PC-9 (cell line): ENCODE measurements around the gene COL4A5. TPM values are rescaled to one million over a fixed set of nuclear protein-coding genes. Genes with fewer than 3 reads are reported as not detected.

Experiments used
- BruUV-seq: library from RNA; stranded (reverse); fragments of 400-500 nt; replicated peaks from 2 replicates; lab custom pipeline; 2021; lab: Mats Ljungman, UMichigan
- CTCF ChIA-PET: fragments of 300-600 bp; sonication (Branson Sonifier 250); formaldehyde crosslinking; loops from one replicate; lab custom pipeline; 2022; ENCODE audit warnings: antibody characterized with exemption; lab: Charles Lee
- POLR2A ChIA-PET: fragments of 300-600 bp; sonication (Branson Sonifier 250); formaldehyde crosslinking; loops from one replicate; lab custom pipeline; 2022; ENCODE audit warnings: antibody characterized with exemption; ENCODE audit not compliant: unreplicated experiment; lab: Charles Lee
- DNase-seq, 2 experiments: peaks; one replicate each; pipeline versions ENCODE4 v3.0.0 to v3.0.0-alpha.2; 2015 to 2022; ENCODE audit warnings: mixed read lengths in 1 of 2
- H2AFZ ChIP-seq: fragments of 200-600 bp; sonication (generic); 2 replicates; pipeline ENCODE4 v1.8.1; 2017; ENCODE audit warnings: antibody characterized with exemption
- H3F3A ChIP-seq: fragments of 200-600 bp; sonication (generic); 2 replicates; pipeline ENCODE4 v1.8.1; 2017; ENCODE audit warnings: antibody characterized with exemption, mild to moderate bottlenecking, low read depth; ENCODE audit not compliant: insufficient read depth
- H3K27ac ChIP-seq: fragments of 200-600 bp; sonication (generic); 2 replicates; pipeline ENCODE4 v1.6.1; 2016; ENCODE audit warnings: mixed run types
- H3K27me3 ChIP-seq: fragments of 200-600 bp; sonication (generic); 2 replicates; pipeline ENCODE4 v1.6.1; 2016; ENCODE audit warnings: low read depth, mixed run types; ENCODE audit not compliant: insufficient read depth
- H3K36me3 ChIP-seq: fragments of 200-600 bp; sonication (generic); 2 replicates; pipeline ENCODE4 v1.6.1; 2016; ENCODE audit warnings: low read depth, mixed run types
- H3K4me1 ChIP-seq: fragments of 200-600 bp; sonication (generic); replicated peaks from 2 replicates; pipeline ENCODE4 v1.6.1; 2016; ENCODE audit warnings: mixed run types; ENCODE audit not compliant: insufficient read depth
- H3K4me2 ChIP-seq: fragments of 200-600 bp; sonication (generic); 2 replicates; pipeline ENCODE4 v1.6.1; 2017; ENCODE audit warnings: mixed run types
- H3K4me3 ChIP-seq: fragments of 200-600 bp; sonication (generic); 2 replicates; pipeline ENCODE4 v1.6.1; 2016; ENCODE audit warnings: mixed run types
- H3K79me2 ChIP-seq: fragments of 200-600 bp; sonication (generic); 2 replicates; pipeline ENCODE4 v1.6.1; 2017; ENCODE audit warnings: low read depth, mixed run types
- H3K9me2 ChIP-seq: fragments of 200-600 bp; sonication (generic); 2 replicates; pipeline ENCODE4 v1.8.1; 2017; ENCODE audit warnings: mild to moderate bottlenecking; ENCODE audit not compliant: insufficient read depth
- H3K9me3 ChIP-seq: fragments of 200-600 bp; sonication (generic); 2 replicates; pipeline ENCODE4 v1.8.1; 2016; ENCODE audit warnings: low read depth; ENCODE audit not compliant: insufficient read depth
- H4K20me1 ChIP-seq: fragments of 200-600 bp; sonication (generic); 2 replicates; pipeline ENCODE4 v1.8.1; 2017; ENCODE audit not compliant: insufficient read depth
- EZH2 ChIP-seq: fragments of 200-600 bp; sonication (generic); IDR thresholded peaks from 2 replicates; pipeline ENCODE4 v1.8.0; 2017; ENCODE audit warnings: antibody characterized with exemption, low read depth
- intact Hi-C: fragments of 100-400 bp; cut with micrococcal nuclease; formaldehyde crosslinking; loops from one replicate; pipeline ENCODE4 v1.10.0; 2022; ENCODE audit not compliant: unreplicated experiment
- total RNA-seq: library from RNA; stranded (reverse); gene quantifications from 2 replicates; pipeline ENCODE4 v1.2.3, GENCODE V29; 2021
- TF ChIP-seq, protein P1 (sequence below): fragments of 200-600 bp; sonication (generic); conservative IDR thresholded peaks from 2 replicates; pipeline ENCODE4 v1.6.1; 2017; ENCODE audit warnings: mixed run types, antibody characterized with exemption, mild to moderate bottlenecking, moderate library complexity

Gene COL4A5
- total RNA-seq, 1 experiment from 2014 or later: 82.3 TPM

DNA sequence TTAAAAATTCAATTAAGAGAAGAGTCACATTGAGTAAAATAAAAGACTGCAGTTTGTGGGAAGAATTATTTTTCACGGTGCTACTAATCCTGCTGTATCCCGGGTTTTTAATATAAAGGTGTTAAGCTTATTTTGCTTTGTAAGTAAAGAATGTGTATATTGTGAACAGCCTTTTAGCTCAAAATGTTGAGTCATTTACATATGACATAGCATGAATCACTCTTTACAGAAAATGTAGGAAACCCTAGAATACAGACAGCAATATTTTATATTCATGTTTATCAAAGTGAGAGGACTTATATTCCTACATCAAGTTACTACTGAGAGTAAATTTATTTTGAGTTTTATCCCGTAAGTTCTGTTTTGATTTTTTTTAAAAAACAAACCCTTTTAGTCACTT lies 257.1 kb downstream of the COL4A5 start:
- ChIA-PET POLR2A (no interaction called here), CTCF (no interaction called here)
- H3K9me2 ChIP-seq: no peaks in the 10 kb centered on the region
- no peak overlapping the region for H2AFZ ChIP-seq
- no peak for DNase-seq
- no peaks in the 10 kb centered on the region for H3K79me2 ChIP-seq
- no TSS peak for BruUV-seq
- H3K36me3 ChIP-seq: no peaks in the 10 kb centered on the region
- H3K4me1 ChIP-seq: 0 out of 2 replicates have a peak, but pooled peaks cover 6% of the 10 kb centered on the region
- no peaks in the 10 kb centered on the region for H3K27me3 ChIP-seq
- H3K27ac ChIP-seq: no peak overlapping the region
- H3K4me3 ChIP-seq: no peak overlapping the region
- TF ChIP-seq EZH2: no peak
- TF ChIP-seq, protein P1, sequence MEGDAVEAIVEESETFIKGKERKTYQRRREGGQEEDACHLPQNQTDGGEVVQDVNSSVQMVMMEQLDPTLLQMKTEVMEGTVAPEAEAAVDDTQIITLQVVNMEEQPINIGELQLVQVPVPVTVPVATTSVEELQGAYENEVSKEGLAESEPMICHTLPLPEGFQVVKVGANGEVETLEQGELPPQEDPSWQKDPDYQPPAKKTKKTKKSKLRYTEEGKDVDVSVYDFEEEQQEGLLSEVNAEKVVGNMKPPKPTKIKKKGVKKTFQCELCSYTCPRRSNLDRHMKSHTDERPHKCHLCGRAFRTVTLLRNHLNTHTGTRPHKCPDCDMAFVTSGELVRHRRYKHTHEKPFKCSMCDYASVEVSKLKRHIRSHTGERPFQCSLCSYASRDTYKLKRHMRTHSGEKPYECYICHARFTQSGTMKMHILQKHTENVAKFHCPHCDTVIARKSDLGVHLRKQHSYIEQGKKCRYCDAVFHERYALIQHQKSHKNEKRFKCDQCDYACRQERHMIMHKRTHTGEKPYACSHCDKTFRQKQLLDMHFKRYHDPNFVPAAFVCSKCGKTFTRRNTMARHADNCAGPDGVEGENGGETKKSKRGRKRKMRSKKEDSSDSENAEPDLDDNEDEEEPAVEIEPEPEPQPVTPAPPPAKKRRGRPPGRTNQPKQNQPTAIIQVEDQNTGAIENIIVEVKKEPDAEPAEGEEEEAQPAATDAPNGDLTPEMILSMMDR: no peak
- intact Hi-C loops: loop anchor here (5.0 to 10.0 kb wide), 3 partner anchors 499 to 781 kb away; no protein-coding TSS in a partner anchor
- no peaks in the 10 kb centered on the region for H3K9me3 ChIP-seq
- H4K20me1 ChIP-seq: no peaks in the 10 kb centered on the region
- H3K4me2 ChIP-seq: no peak overlapping the region
- no peaks in the 10 kb centered on the region for H3F3A ChIP-seq

DNA sequence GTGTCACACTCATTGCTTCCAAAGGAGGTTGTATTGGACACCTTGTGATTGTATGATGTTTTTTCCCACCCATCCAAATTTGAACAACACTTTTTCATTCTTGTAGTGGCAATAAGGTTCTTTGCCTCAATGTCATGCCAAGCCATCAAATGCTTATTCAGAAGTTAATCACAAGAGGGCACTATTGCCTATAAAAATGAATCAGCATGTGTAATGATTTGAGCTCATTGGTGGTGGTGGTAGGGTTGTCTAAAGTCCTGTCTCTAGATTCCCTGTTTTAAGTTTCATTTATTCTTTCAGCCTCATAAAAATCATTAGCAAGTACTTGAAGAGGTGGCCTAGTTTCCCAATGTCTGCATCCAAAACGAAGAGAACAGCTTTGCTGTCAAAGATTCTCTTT lies 259.7 kb downstream of the COL4A5 start:
- intact Hi-C loops: loop anchor here (5.0 to 10.0 kb wide), 3 partner anchors 502 to 778 kb away; no protein-coding TSS in a partner anchor
- BruUV-seq: no TSS peak

DNA sequence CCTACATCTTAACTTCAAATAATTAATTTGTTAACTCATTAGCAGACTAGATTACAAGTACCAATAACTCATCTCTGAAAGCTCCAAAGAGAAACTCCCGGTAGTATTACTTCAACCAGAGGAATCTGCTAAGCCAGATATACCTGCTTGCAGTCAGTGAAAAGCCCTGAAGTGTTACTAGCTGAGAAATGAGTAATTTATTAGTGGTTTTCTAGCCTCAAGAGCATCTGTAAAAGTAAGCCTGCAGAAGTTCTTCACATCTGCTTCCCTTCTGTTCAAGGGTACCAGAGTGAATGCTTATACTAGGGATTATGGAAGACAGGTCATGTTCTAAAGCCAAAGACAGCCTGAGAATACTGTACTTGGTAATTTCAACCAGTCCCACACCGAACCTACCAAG lies 262.0 kb downstream of the COL4A5 start:
- Histone ChIP-seq H4K20me1 (no peaks in the 10 kb centered on the region), H3K27me3 (no peaks in the 10 kb centered on the region), H3K36me3 (no peaks in the 10 kb centered on the region), H3K9me3 (no peaks in the 10 kb centered on the region), H3K4me3 (no peak overlapping the region), H3K4me2 (no peak overlapping the region), H3K4me1 (peaks cover 16% of the 10 kb centered on the region), H3K9me2 (no peaks in the 10 kb centered on the region), H3K27ac (no peak overlapping the region), H3F3A (no peaks in the 10 kb centered on the region), H2AFZ (no peak overlapping the region), H3K79me2 (no peaks in the 10 kb centered on the region)
- ChIA-PET POLR2A (no interaction called here), CTCF (no interaction called here)
- BruUV-seq: no TSS peak
- DNase-seq: no peak
- TF ChIP-seq, protein P1: no peak
- no peak for TF ChIP-seq EZH2
- intact Hi-C loops: loop anchor here (5.0 kb wide), 2 partner anchors 786 to 936 kb away; no protein-coding TSS in a partner anchor

More for the DNA sequence above, 259.7 kb downstream of the COL4A5 start:
- H3K79me2 ChIP-seq: no peaks in the 10 kb centered on the region
- POLR2A ChIA-PET: no interaction called here
- no peak overlapping the region for H3K4me3 ChIP-seq
- TF ChIP-seq, protein P1: peak; percentile 65
- TF ChIP-seq EZH2: no peak
- no peaks in the 10 kb centered on the region for H3K27me3 ChIP-seq
- no peaks in the 10 kb centered on the region for H3F3A ChIP-seq
- no peak overlapping the region for H3K4me2 ChIP-seq
- no peaks in the 10 kb centered on the region for H3K36me3 ChIP-seq
- no peaks in the 10 kb centered on the region for H3K9me3 ChIP-seq
- no peaks in the 10 kb centered on the region for H4K20me1 ChIP-seq
- CTCF ChIA-PET: interaction anchor here (0.5 to 1.6 kb wide), 7 partner anchors 28 to 1258 kb away, joined by 3 to 6 read pairs (median 3); no protein-coding TSS in a partner anchor
- H3K4me1 ChIP-seq: peaks cover 9% of the 10 kb centered on the region; the same call in 1 of the 2 replicates
- no peak overlapping the region for H2AFZ ChIP-seq
- no peak for DNase-seq
- H3K9me2 ChIP-seq: no peaks in the 10 kb centered on the region
- H3K27ac ChIP-seq: no peak overlapping the region
